Measurements from ENCODE around the gene RAD51B.

The RAD51B gene

DNA sequence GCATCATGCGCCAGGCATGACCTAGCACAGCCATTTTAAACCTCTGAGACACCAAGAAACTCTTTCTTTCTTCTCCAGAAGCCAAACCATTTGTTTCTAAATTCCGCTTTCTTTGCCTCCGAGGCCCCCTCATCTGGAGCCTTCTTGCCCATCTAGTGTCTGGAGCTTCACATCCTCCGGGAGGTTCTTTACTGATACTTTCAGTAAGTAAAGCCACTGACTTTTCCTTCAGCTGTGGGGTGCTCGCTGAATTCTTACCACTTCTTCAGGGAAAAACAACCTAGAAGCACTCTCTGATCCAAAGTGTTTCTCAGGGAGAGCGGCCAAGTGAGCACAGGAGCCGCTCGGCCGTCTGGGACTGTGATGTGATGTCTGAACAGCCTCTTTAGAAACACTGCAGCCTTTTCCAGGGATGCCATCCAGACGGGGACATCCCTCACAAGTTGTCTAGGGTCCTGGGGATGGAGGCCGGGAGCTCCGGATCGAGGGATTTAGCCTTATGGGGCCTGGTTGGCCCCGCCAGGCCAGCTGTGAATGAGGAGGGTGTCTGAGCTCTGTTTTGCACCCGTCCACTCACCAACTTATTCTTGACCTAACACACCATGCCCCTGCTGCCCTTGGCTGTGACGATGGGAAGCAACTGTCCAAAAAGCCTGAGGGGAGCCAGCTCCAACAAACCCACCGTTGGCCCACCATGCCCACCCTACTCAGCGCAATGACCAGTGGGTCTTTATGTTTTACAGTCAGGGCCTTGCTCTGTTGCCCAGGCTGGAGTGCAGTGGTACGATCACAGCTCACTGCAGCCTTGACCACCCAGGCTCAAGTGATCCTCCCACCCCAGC, 812.7 kb downstream of the RAD51B start:
- DNase-seq = peak; percentile 38

DNA sequence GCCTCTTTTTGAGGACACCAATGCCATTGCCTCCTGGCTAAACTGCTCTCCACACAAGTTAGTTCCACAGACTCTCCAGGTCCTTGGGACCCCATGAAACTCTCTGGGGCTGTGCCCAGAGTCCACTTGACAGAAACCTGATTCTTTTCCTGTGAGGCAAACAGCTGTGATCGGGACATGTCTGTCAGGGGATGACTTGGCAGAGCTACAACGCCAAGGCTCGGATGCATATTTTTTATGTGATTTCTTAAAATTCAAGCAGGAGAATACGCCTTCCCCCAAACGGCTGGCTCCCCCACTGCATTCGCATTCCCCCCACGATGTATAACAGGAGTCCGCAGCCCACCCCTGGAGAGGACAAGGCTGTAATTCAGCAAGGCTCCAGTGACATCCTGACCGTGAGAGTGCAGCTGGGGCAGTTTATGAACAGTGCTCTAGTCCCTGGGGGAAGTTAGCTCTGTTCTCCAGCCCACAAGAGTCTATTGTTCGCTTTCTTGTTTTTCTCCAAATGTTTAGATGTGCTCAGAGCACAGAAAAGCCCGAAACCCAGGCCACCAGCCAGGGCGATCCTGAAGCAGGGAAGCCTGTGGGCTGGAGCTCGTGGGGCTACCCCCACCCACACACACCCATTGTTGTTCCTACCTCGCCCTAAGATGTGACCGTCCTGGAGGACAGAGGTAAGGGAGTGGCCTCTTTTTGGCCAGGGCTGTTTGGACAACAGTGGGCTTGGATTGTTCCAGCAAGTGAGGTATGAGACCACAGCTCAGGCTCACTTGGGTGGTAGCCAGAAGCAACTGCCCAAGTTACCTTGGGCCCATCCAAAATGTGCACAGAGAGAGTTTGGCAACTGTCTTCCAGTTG, 813.8 kb downstream of the RAD51B start:
- DNase-seq = peak; percentile 90

DNA sequence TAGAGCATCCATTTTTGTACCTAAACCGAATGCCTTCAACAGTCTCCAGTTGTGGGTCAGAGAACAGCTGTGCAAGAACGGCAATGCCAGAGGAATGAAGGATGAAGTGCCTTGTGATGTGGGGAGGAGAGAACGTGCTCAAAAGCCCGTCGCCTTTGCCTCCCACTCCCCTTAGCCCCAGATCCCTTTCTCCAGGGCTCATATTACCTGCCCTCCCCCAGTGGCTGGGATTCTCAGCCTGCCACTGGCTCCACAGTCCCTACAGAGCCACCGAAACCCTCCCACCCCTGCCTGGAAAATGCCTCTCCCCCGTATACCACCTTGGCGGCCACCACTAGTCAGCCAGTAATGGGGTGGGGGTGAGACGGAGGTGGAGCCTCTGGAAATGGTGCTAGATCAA, 814.8 kb downstream of the RAD51B start:
- DNase-seq = no peak

DNA sequence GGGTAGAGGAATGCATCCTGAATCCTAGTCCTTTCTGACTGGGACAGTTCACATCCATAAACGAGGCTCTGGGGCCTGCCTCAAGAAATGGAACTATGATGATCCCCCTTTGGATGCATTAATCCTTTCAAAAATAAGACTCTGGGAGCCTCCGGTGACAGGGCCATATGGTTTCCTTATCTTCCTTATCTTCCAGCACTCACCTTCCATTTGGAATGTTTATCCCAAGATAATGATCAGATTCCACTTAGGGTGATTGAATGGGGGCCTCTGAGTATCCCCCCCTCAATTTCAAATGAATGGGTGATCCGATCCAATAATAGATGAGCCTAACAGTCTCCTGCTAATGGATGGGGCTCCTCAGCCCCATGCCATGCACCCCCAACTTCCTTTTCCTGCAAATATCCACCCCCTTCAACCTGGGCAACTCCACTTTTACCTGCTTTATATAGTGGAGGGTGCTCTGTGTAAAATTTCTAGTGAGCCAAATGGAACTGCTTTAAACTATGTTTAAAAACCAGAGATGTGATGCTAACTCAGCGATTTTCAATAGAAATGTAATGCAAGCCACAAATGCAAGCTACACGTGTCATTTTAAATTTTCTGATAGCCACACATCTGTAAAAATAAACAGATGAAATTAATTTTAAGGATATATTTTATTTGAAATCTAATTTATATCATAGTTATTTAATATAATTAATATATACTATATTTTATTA, 815.5 kb downstream of the RAD51B start:
- no peak for DNase-seq

DNA sequence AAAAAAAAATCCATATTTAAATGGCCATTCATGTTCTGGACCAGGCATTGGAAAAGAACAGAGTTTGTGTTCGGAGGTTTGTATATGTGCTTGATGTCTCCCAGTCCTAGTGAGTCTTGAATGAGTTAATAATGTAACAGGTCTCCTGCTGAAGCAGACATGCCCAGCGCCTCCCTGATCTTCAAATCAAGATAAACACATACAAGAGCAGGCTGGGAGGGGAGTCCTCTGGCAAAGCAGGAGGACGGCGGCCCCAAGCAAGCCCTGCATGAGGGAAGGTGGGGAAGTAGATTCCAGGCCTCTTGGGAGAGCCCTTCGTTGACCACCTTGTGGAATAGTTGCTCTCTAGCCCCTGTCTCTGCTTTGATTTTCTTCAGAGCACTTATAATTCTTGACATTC, 817.0 kb downstream of the RAD51B start:
- DNase-seq = no peak

DNA sequence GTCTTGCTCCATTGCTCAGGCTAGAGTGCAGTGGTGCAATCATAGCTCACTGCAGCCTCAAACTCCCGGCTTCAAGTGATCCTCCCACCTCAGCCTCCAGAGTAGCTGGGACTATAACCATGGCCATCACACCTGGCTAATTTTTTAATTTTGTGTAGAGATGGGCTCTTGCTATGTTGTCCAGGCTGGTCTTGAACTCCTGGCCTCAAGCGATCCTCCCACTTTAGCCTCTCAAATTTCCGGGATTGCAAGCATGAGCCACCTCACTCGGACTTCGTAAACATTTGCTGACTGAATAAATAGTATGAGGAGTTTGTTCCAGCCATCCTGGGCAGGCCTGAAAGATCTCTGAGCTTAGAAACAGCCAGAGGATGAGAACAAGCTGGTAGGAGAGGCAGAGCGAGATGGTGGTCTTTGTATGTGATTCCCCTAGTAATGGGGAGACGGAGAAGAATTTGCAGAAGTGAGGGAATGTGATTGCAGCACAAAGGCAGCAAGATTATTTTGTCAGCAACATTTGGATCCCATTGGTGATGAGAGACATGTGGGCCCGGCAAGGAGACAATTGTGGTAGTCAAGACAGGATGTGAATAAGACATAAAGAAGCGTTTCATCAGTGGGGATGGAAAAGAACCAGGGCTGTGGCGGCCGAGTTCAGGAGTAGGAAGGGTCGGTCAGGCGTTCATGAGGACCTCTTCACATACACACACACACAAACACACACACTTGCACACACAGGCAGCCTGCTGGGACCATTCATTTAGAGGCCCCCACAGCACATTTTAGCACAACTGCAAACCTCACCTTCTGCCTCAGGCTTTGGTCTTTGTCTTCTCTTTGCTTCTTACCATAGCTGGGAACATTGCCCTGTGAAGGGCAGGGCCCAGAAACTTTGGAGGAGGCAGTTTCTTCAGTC, 817.8 kb downstream of the RAD51B start:
- peak; percentile 37 for DNase-seq

DNA sequence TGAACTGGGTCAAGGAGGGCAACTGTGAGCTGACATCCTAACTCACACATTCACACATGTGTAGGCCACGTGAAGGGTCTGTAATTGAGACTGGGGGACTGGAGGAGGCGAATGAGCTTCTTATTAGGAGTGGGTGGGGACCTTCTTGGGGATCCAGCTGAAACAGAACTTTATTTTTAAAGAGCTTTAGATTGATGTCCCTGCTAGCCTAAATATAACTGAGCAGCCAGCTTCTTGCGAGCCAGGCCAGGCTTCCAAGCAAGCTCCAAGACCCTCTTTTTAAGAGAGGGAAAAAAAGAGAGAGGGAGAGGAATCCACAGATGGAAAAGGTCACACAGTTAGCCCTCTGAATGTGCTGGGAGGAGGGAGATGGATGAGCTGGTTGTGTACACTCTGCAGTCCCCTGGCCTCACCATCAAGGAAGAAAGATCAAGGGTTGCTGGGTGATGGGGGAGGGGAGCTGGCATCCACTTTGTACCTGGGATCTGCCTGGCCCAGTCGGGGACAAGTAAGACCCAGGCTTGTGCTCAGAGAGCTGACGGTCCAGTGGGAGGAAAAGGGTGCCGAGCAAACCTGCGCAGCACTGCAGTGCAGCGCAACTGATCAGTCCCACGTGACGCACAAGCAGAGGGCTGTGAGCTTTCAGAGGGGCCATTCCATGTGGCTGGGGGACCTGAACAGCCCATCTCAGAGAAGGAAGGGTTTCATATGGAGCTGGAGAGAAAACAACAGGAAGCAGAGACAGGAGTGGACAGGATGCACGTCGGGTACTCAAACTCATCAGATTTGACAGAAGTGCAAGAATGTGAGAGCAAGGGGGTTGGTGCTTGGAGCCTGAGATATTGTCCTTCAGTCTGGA, 818.8 kb downstream of the RAD51B start:
- no peak for DNase-seq

DNA sequence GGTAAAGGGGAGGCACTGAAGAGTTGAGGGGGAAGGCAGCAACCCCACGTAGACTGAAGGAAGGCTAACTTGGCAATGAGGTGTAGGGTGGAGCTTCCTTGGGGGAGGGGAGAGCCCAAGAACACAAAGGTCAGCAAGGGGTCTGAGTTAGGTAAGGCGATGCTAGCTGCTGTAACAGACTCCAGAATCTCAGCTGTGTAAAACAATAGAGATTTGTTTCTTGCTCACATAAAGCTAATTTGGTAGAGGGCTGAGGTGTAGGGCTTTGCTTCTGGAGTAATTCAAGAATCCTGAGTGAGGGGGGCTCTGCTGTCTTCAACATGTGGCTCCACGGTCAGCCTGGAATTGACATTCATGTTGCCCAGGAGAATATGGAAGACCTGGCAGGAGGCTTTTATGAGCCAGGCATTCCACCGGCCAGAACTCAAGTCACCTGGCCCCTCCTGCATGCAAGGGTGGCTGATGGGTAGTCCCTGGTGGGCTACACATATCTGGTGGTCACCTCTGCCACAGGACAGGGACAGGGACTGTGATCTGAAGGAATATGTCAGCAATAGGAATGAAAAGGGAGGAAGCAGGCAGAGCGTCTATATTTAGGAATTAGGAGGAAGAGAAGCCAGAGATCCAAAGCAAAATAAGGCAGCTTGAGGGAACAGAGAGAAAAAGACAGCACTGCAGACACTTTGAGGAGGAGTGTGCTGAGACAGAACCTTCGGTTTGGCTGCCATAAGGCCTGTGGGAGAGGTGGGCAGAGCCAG, 819.6 kb downstream of the RAD51B start:
- no peak for DNase-seq

DNA sequence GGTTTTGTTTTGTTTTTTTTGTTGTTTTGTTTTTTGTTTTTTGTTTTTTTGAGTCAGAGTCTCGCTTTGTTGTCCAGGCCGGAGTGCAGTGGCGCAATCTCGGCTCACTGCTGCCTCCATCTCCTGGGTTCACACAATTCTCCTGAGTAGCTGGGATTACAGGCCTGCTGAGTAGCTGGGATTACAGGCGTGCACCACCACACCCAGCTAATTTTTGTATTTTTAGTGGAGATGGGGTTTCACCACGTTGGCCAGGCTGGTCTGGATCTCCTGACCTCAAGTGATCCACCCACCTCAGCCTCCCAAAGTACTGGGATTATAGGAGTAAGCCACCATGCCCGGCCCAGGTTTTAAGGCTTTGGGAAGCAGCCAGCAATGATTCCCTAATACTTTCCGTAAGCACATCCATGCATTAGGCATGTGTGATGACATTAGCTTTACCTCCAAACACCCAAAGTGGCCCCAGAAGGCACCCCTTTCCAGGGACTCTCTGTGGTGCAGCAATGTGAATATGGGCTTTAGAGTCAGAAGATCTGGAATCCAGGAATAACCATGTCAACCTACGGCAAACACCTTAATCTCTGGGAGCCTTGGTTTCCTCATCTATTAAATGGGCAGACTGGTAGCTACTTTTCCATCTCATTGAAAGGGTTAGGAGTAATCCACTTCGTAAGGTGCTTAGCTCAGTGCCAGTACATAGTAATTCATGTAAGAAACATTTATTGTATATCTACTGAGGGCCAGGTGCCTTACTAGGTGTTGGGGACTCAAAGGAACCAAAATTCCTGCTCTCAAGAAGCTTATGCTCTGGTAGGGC, 820.4 kb downstream of the RAD51B start:
- no peak for DNase-seq

DNA sequence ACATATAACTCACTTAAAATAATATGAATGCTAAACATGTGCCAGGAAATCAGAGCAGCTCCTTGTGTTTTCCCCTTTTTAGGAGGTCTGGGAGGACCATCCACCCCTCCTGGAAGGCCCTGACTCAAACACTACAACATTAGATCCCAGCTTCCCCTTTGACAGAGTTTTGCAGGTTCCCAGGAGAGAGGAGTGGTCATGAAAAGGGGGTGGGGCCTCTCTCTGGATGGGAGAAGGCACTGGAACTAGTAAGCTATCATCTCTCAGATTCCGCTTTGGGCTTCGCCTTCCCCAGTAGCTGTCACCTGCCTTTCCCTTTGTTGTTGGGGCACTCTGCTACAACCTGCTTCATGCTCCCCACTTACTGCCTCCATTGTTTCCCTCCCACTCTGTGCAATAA, 824.1 kb downstream of the RAD51B start:
- no peak for DNase-seq

DNA sequence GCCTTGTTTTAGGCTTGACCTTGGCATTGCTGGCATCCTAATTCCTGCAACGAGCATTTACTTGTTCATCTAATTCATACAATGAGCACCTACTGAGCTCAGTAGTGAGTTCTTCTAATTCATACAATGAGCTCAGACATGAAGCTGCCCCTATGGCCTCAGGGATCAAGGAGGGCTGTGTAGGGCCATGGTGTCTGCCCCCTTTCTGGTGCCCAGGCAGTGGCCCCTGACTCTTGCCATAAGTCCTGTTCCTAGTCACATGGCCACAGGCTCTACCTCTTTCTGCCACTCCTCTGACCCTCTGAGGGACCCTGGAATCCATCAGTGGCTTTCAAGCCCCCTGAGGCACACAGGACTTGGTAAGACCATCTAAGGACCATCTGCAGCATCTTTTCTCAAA, 824.5 kb downstream of the RAD51B start:
- DNase-seq = no peak

DNA sequence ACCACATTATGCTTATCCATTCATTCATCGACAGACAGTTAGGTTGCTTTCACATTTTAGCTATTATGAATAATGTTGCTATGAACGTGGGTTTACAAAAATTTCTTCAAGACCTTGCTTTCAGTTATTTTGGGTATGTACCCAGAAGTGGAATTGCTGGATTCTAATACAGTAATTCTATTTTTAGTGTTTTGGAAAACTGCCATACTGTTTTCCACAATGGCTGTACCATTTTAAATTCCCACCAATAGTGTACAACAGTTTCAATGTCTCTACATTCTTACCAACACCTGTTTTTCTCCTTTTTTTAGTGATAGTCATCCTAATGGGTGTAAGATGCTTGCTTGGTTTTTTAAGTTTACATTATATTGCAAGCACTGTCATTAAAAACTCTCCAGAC, 825.8 kb downstream of the RAD51B start:
- no peak for DNase-seq

DNA sequence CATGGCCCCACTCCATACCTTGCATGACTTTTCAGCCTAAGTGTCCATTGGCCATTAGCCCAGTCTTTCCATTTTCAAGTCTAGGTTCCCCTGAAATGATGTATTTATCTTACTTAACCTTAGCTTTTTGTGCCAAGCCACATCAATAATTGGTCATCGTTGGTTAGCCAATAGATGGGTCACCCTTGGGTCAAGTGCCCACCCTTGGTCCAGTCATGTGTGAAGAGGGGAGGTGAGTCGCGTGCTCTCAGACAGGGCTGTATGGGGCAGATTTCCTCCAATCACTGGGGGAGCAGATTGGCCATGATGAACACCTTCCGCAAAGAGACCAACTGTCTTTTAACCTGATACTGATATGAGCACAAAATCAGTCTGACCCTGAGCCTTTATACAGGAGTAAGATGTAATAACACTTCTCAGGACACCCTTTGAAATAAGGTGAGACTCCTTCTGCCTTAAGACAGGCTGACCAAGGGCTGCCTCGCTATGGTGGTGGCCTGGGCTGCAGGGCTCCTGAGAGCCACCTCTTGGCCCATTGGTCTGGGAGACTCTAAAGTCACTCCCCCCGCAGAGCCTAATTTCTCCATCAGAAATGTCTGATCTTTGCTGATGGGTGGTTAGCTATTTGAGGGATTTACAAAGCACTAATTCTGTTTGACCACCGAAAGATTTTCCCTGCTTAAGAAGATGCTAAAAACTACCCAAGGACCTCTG, 830.1 kb downstream of the RAD51B start:
- no peak for DNase-seq

DNA sequence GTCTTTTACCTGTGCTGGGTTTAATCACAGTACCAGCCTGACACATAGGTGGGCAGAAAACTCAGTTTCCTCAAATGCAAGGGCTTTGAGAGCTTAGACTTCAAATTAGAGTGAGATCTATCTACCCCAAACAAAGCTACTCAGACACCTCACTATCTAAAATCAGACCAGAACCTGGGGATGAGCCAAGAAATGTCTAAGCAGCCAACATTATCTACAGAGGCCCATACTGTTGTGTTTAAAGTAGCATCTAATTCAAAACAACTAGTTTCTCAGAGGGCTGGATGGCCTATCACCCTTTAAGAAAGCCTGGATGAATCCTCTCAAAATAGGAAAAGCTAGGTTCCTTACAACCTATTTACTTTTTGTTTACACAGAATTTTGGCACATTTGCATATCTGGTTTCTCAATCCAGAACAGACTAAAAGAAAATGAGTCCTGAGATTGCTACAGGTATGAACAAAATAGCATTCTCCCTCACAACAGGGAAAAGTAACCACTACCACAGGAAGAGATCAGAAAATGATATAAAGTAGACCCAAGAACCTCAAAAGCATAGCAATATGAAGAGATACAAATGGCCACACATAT, 830.9 kb downstream of the RAD51B start:
- no peak for DNase-seq

DNA sequence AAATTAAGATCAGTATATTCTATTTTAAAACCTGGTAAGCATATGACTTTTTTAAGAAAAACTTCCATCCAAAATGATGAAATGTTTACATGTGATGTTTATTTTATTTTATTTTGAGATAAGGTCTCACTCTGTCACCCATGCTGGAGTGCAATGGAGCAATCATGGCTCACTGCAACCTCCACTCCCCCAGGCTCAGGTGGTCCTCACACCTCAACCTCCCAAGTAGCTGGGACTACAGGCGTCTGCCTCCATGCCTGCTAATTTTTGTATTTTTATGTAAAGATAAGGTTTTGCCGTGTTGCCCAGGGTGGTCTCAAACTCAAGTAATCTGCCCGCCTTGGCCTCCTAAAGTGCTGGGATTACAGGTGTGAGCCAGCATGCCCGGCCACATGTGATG, 831.5 kb downstream of the RAD51B start:
- DNase-seq = no peak

DNA sequence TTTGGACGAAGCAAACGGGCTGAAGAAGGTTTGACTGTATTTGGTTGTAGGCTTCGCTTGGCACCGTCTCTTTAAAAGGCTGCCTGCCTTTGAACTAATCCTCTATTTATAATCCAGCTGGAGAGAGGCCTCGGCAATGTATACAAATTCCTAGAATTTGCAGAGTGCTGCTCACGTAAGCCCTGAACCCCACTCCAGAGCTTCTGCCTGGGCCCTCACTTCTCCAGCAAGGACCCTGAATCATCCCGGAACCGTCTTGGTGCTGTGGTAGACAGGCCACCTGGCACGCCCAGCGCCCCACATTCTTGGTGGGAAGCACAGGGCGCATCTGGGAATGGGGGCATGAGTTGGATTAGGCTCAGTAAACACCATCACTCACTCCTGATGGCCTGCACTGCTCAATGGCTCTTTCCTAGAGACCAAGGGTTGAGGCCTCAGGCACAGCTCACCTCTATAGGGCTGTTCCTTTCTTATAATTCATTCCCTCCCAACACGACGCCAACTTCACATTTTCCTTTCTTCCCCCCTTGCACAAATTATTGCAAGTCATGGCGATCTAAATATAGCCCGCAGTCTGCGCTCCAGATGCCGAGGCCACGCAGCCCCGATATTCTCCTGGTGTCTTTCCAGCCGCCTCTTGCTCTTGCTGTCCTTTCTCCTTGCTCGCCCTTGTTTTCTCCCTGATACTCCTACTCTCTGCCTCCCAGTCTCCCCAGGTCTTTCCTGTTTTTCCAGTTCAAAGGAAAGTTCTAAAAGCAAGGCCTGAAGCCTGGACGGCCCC, 832.3 kb downstream of the RAD51B start:
- DNase-seq = no peak

DNA sequence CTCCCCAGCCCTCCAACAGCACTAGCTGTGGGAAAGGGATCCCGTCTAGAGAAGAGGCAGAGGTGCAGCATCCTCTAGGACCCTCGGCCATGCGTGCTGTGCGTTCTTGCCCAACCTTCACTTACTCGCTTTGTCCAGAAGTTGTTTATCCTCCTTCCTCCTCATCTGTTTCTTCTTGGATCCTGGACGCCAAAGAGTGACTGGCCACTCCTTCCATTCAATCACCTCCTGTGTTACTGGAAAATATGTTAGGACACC, 832.8 kb downstream of the RAD51B start:
- DNase-seq = no peak

DNA sequence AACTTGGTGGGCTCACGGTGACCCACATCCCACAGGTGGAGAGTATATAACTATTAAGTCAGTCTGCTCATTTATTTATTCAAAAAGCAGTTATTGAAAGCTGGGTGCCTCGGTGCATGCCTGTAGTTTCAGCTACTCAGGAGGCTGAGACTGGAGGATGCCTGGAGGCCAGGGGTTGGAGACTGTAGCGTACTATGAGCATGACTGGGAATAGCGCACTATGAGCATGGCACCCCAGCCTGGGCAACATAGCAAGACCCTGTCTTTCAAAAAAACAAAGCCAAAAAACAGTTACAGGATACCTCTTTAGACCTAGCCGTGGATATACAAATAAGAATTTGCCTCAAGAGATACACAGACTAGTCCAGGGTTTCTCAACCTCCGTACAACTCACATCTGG, 833.5 kb downstream of the RAD51B start:
- no peak for DNase-seq

All from midbrain (tissue), 1 donor.